Occipital lobe (tissue), 2 donors: ENCODE results near the gene AGMO. TPM values are rescaled to one million over a fixed set of nuclear protein-coding genes. Genes with fewer than 3 reads are reported as not detected.

Experiments
- DNase-seq: peaks from one replicate; lab custom pipeline; 2025; lab: John Stamatoyannopoulos, UW
- total RNA-seq: library from RNA; depleted of rRNA; stranded (reverse); fragments of >200 nt; gene quantifications from one replicate; pipeline ENCODE4 v1.2.3, GENCODE V29; 2014

AGMO gene
- total RNA-seq, 1 donor from 2014 or later = not detected

DNA sequence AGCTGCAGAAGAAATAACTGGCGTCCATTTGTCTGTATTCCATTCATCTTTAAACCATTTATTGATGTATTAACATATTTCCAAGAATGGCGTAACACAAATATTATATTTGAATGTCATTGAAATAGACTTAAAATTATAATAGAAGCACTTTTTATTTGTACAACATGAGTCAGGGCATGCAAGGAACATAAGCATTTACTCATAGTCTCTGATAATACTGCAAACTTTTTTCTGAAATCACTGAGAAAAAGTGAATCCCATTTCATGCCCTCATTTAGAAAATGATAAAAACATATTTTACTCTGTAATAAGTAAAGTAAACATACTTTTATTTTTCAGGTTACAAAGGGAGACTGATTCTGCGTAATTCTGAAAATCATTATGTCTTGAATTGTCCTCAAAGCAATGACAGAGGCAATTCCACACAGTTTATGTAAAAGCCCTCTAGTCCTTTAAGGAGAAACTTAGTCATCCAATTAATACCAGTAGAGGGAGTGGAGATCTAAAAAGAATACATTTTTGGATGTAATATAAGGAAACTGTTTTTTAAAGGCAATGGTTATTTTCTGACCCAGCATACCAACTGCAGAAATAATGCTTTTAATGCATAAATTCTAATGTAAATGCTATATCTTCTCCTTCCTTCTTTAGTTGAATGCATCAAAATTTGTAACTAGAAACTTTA is 58.1 kb downstream of the AGMO start:
- no peak for DNase-seq

DNA sequence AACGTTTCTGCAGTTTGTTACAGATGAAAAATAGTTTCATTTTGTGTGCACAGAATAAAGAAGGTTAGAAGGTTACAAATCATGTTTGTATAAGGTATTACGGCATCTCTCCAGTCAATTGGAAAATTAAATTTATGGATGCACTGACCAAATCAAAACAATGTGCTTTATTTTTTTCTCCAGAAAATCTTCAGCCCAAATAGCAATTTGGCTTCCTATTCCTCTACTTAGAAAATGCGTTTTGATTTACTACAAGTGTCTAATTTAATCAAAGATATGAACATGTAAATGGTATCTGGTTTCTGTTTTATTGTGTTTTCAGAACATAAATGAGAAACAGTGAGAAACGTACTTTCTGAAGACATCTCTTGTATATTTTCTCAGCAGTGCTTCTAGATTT is 63.4 kb downstream of the AGMO start:
- no peak for DNase-seq

DNA sequence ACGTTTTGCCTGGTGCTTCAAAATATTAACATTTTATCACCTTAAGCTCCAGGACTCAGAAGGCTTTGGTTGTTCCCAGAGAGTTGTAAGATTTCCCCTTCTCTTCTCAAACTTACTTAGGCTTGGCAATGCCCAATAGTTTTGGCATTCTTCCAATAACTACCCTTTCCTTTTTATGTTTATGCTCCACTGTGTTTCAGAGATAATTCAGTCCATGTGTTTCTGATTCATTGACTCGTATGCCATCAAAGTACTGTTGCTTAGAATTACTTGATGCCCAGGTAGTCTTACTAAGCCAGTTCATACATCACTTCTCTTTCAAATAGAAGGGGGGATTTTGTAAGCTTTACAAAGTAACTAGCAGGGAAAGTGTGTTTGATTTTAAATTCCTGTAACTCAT is 66.6 kb downstream of the AGMO start:
- DNase-seq = no peak

DNA sequence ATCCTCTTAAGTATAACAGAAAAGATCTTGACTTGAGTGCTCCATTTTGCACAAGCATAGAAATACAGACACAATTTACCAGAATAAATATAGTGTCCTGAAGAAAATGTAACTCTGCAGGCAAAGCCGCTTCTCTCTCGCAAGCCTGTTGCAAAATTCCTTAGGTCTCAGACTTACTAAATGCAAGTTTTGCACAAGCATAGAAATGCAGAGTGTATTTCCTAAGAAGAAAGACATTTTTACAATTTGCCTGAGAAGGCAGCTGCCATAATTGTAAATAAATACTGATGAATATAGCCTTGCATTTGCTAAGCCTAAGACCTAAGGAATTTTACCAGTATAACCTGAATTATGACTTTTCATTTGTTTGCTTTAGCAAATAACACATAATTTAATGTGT is 67.1 kb downstream of the AGMO start:
- no peak for DNase-seq

DNA sequence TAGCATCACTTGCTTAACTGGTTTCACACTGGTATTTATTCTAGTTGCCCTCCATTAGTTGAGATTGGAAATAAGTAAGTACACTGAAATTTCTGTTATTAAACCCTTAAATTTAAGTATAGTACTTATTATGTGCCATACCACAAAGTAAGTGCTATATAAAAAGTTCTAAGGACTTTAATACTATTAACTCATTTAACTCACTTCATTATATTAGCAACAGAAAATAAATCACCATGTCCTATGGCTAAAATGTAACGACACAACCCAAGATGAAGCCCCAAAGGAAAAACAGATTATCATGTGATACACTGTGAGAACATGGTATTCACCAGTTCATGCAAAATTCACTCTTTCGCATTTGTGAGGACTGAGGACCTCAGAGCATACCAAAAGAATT is 70.5 kb downstream of the AGMO start:
- no peak for DNase-seq

DNA sequence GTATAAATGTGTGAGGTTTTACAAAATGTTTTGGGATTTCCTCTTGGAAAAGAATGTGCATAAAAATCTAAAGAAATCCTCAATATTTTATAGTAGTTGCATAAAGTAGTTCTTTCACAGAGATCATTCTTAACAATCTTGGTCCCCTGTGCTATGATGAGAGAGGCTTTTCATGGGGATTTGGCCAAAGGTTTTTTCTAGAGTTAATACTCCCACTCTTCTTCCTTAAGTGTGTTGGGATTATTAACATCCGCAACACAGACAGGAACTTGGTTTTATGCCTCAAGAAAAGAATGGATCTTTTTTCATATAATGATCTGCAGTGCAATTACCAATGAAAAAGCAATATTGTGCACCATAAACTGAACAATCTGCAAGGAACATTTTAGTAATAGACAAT is 71.5 kb downstream of the AGMO start:
- DNase-seq = no peak

DNA sequence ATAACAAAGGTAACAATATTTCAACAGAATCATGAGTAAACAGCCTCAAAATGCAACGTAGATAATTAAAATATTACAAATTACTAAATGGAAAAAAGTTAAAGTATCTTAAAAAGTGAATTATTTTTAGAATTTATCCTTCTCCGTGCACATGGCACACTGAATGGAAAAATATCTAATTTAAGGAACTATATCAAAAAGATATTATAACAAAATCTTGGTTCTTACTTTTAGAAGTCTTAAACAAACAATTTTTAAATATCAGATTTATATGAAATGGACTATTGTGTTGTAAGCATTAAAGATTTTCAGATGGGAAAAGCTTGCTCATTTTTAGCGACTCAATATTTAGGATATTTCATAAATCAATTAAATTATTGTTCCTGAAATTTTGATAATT is 72.0 kb downstream of the AGMO start:
- DNase-seq = no peak

DNA sequence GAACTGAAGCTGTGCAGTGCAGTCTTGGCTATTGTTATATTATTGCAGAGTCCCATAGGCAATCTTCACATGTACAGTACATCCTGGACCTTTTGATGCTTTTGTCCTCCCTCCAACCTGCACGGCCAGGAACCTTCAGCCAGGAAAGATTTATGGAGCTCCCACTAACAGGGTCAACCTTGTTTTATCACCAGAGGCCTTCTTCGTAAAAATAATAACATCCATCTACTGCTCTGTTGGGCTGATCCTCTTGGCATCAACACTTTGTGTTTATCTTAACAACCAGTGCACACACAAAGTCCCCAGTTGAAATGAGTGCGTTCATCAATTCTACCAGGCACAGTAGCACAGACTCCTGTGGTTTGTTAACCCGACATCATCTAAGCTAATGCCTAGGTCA is 72.4 kb downstream of the AGMO start:
- no peak for DNase-seq

DNA sequence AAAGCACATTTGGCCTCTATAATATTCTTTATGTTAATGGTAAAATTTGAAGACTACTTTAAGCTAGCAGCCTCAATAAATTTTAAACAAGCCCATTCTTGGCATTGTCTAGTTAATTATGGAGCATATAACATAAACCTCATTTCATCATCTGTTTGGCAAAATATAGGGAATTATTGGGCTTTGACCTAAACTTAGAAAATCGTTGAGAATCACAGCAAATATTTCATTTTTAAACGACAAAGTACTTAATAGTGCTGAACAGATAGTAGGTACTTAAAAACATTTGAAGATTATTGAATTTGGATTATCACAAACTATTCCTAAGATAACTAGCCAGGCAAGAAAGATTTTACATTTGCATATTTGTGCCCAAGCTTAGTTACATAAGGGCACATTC is 73.4 kb downstream of the AGMO start:
- DNase-seq = no peak

DNA sequence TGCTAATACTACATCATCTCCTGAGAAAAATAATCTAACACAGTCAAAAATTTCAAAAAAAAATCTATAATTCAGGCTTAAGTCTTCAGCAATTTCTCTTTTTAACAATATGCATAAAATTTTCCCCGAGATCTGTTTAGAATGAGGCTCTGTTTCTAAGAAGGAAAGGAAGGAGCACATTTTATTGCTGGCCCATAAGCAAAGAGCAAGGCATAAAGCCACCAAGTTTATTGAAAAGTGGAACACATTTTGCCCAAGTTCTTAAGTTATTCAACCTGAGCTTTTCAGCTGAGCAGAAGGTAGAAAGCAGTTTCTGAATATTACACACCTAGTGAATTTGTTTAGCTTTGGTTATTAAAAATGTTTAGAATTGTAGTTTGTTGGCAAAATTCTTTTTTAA is 73.9 kb downstream of the AGMO start:
- no peak for DNase-seq

DNA sequence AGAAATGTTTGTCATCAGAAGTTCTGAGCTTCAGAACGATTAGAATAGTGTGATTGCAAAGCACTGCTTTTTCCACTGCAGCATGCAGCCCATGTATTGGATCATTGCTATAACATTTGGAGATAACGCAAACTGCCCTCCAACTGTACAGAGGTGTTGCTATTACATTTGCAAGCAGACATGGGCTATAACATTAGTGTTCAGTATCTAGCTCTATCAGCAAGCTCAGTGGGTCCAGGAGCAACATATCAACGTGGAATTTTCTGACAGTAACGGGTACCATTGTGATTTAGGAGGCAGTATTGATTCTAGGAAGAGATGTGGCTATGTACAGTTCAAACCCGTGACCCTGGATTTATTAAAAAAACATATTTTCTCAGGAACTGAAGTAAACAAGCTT is 75.8 kb downstream of the AGMO start:
- DNase-seq = no peak

DNA sequence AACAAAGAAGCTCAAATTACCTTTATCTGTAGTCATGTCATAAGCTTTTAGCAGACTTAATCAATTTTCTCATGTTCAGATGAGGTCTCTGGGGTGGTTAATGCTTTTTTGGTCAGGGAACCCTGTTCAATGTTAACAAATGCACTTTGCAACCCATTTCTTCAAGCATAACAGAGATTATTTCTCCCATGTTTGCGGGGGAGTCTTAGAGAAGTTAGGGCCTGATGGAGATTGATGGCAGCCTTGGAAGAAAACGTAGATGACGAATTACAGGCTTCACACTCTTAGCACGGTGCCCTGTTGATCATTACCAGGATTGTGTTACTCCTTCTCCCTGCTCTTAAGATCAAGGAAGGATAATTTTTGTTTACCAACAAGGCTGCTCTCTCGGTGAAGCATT is 76.4 kb downstream of the AGMO start:
- DNase-seq = no peak

DNA sequence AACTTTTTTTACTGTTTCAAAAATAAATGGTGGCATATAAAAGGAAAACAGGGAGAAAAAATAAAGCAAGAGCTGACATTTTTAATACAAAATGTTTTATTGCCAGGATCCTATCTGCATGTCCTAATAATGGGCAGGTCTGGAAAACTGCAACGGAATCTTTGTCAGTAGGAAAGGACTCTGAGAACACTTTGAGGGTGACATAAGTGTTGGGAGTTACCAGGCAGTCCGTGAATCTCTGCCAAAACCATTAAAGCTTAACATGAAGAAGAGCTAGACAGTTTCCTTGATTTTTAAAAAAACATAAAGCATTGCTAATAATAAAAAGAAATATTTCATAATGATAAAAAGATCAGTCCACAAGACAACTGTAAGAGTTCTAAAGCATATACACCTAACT is 80.7 kb downstream of the AGMO start:
- DNase-seq = no peak

DNA sequence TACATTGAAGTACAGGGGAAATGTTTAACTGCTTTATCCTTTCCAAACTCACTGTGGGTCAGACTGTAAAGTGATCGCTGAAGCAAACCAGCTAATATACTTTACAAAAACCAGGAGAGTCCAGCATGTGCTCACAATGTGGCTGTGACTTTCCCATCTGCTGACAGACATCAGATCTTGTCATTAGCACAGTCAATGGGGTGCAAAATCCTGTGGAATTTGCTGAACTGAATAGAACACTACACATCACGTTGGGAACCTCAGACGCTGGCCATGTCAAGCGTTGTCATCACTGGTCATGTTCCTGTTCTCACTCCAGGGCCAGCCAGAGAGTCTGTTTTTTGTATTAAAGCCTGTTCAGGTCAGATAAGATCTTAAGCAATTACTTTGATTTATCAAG is 83.4 kb downstream of the AGMO start:
- DNase-seq = no peak

DNA sequence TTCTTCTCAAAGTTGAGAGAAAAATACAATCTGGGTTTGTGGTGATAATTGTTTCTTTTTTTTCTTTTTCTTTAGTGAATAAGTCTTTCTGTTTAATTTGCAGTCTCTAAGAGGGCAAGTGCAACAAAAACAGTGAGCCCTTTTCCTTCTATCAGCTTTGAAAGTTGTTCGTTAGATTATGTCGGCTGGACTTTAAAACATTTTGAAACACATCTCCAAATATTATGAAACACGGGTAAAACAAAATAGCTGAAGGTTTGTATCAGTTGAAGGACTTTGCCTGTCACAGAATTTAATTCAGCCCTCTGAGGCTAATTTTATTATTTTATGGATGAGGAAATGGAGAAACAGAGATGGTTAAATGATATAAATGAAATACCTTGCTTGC is 85.3 kb downstream of the AGMO start:
- no peak for DNase-seq

DNA sequence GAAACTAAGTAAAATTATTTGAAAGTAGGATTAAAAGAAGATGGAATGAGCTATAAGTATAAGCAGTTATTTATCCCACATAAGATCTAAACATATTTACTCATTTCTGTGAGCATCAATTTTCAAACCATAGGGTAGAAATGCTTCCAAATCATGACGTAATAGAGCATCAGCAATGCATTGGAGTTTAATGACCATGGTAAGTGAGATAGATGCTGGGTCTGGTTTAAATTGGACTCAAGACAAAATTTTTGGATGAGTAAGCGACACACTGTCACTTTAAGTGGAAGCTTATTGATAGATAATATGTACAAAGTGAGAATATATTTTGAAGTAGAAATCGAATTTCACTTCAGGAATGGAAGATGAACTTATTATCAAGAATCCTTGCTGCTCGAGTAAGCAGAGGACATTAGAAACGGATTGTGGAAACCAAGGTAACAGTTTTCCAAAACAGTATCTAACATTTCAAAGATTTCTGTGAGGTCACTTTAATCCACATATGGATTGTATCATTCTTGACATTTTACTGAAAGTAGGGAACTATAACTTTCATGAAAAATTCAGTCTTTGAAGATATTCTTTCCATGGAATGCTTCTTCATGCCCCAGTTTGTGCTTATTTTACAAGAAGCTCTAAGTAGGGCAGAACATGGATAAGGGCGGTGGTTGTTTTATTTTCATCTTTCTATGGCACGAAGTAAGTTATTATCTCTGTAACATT is 85.8 kb downstream of the AGMO start:
- no peak for DNase-seq

DNA sequence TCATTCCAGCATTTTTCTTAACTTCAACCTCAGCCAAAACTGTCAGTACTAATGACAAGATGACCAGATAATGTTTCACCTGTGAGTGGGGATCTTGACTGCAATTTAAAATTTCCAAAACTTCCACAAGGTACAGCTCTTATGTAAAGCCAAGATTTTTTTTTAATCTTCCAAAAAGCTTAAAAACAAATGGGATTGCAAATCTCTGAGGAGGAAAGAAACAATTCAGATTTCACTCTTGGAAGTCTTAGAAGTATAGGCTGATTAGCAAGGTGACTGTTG is 90.2 kb downstream of the AGMO start:
- DNase-seq = no peak

DNA sequence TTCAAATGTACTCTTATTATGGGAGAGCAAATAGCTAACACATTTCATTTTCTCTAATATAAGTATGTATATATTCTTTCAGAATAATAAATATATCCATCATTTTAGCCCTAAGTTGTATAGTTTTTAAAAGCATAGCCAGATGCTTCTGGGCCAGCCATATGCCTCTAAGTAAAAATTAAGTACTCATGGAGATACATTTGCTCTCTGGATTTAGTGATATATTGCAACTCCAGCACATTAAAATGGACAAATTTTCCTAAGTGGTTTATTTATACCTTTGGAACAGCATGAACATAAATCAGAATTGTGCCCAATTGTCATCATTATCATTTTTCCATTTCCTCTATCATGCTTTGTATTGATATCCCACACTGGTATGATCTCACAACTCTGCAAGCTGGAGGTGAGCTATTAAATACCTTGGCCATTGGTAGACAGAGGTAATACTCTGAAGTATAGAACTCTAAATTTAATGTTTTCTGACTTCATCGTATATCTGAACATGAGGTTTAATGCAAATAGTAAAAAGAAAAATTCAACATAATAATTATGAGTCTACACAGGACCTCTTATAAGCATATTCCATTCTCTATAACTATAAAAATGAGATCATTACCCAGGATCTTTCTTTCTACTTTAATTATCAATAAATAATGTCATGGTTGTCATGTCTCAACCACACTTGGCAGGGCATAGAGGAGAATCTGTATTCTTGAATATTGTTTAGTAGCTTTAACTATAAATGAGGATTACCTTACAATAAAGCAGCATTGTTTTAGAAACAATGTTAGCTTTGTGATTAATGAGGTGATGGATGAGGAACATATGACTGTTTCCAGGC is 90.8 kb downstream of the AGMO start:
- no peak for DNase-seq

DNA sequence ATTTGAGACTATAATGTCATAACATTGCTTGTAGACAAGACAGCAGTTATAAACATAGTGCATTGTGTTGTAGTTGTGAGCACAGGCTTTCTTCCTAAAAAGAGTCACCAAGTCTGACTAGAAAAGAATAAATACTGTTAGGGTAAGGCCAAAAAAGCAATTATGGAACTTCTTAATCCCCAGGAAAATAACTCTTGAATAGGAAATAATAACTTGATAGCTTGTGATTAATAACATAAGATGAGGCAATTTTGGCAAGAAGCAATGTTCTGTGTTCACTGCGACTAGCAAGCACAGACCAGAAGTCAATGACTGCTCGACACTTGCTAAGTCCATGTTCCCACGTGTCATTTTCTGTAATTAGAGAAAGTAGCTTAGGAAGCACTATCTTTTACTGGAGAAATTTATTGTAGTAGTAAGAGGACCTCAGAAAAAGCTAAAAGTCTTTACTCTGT is 97.1 kb downstream of the AGMO start:
- DNase-seq = no peak

DNA sequence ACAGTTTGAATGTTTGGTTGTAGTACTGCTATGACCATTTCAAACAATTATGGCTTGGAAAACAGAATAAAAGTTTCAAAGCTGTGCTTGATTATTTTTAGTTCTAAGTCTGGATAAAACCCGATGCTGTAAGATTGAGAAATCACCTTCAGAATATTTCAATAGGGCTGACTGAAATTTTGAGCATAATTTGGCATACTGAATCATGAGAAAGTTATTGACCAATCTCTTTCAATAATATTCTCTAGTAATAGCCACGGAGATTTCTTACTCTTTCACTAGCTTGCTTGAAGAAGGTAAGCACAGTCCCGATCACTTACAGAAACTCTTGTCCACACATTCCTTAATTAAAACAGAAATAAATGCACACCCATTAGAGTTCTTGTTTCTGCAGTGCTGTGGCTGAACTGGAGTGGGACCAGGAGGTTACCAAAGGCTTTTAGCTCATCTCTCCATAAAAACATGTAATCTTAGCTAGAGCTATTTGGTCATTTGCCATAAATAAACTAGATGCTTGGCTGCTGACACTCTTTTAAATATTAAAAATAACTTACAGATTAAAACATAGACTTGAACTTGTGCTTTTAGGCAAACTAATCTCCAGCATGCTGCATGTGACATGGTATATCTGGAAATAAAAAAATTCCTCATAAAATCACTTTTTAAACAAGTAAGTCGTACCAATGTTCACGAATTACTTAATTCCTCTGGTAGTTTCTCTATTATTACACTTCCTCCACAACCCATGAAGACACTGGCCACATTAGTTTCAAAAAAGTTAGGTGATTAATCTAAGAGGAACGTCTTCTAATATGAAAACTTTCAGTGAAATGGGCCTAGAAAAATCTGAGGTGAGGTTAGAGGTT is 97.8 kb downstream of the AGMO start:
- DNase-seq = no peak

DNA sequence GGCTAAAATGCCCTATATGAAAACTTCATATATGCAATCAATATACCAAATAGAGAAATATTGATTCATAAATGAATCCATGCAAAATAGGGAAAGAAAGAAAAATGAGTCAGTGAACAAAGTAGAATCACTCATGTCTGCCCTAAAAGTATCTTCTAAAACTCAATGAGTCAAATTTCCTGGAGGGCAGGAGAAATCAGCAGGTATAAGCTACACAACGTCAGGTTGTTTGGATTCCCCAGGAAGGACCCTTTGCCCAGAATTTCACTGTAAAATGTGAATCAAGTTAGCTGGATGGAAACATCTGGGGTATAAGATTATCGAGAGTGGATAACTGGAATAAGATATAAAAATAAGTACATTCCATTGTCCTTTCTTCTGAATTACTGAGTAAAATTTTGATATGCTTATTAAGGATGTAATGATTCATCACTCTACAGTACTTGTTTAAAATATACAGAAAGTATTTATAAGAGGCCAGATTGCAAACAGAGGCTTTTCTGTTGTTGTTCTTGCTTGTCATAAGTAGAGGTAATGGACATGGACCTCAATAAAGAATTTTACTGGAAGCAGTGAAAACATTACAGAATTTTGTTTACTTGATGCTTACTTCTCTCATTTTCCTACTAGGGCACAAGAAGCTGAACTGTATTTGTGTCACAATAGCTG is 99.0 kb downstream of the AGMO start:
- DNase-seq = no peak
